Liver (tissue), 9 donors: Measurements from ENCODE around the gene STX2. TPM values are rescaled to one million over a fixed set of nuclear protein-coding genes. Genes with fewer than 3 reads are reported as not detected.

ENCODE experiments used
- DNase-seq: peaks from one replicate; pipeline ENCODE4 v3.0.0-alpha.2; 2017; ENCODE audit warnings: low spot score
- H3K27ac ChIP-seq, 2 donors: one replicate each; pipeline ENCODE4 v1.7.0; 2013; ENCODE audit warnings: inconsistent platforms in 2 of 2, low read length in 2 of 2, control low read depth in 1 of 2, low read depth in 1 of 2, mild to moderate bottlenecking in 1 of 2
- H3K27me3 ChIP-seq, 4 donors: one replicate each; pipeline versions ENCODE4 v1.6.1 to v1.7.0; 2013; ENCODE audit warnings: low read length in 3 of 4, inconsistent platforms in 1 of 4, mild to moderate bottlenecking in 1 of 4, moderate library complexity in 1 of 4; ENCODE audit not compliant: control insufficient read depth in 4 of 4, insufficient read depth in 4 of 4
- H3K36me3 ChIP-seq, 4 donors: one replicate each; pipeline versions ENCODE4 v1.6.1 to v1.7.0; 2013; ENCODE audit warnings: low read length in 3 of 4, mild to moderate bottlenecking in 3 of 4, low read depth in 1 of 4, moderate library complexity in 1 of 4; ENCODE audit not compliant: control insufficient read depth in 4 of 4, insufficient read depth in 3 of 4
- H3K4me1 ChIP-seq, 4 donors: one replicate each; pipeline versions ENCODE4 v1.6.1 to v1.7.0; 2013; ENCODE audit warnings: low read length in 3 of 4, mild to moderate bottlenecking in 3 of 4, moderate library complexity in 1 of 4; ENCODE audit not compliant: control insufficient read depth in 4 of 4, insufficient read depth in 4 of 4
- H3K4me3 ChIP-seq, 3 donors: one replicate each; pipeline versions ENCODE4 v1.6.1 to v1.7.0; 2013; ENCODE audit warnings: low read length in 3 of 3, control low read depth in 1 of 3, low read depth in 1 of 3, mild to moderate bottlenecking in 1 of 3
- H3K9ac ChIP-seq, 2 donors: one replicate each; pipeline ENCODE4 v1.7.0; 2013; ENCODE audit warnings: low read length in 2 of 2, mild to moderate bottlenecking in 2 of 2, moderate library complexity in 2 of 2, control low read depth in 1 of 2, low read depth in 1 of 2
- H3K9me3 ChIP-seq, 4 donors: one replicate each; pipeline versions ENCODE4 v1.6.1 to v1.7.0; 2013; ENCODE audit warnings: low read length in 3 of 4; ENCODE audit not compliant: control insufficient read depth in 4 of 4
- EGR1 ChIP-seq, 2 donors: IDR thresholded peaks; 2 replicates each; pipeline ENCODE4 v1.6.1; 2016 to 2018; ENCODE audit warnings: antibody characterized with exemption in 2 of 2, low read depth in 2 of 2
- FOXA1 ChIP-seq: IDR thresholded peaks from 2 replicates; pipeline ENCODE4 v1.6.1; 2016; ENCODE audit warnings: antibody characterized with exemption
- FOXA2 ChIP-seq: IDR thresholded peaks from 2 replicates; pipeline ENCODE4 v1.6.1; 2016; ENCODE audit warnings: antibody characterized with exemption
- GABPA ChIP-seq, 2 donors: IDR thresholded peaks in 1 of 2; conservative IDR thresholded peaks in 1 of 2; 2 replicates each; pipeline ENCODE4 v1.6.1; 2016; ENCODE audit warnings: antibody characterized with exemption in 2 of 2, mild to moderate bottlenecking in 1 of 2, moderate library complexity in 1 of 2
- HNF4G ChIP-seq: IDR thresholded peaks from 2 replicates; pipeline ENCODE4 v1.6.1; 2016; ENCODE audit warnings: antibody characterized with exemption
- JUND ChIP-seq, 2 donors: IDR thresholded peaks; 2 replicates each; pipeline ENCODE4 v1.6.1; 2016; ENCODE audit warnings: antibody characterized with exemption in 2 of 2
- NR2F2 ChIP-seq: IDR thresholded peaks from 2 replicates; pipeline ENCODE4 v1.6.1; 2016; ENCODE audit warnings: antibody characterized with exemption
- RAD21 ChIP-seq, 2 donors: IDR thresholded peaks; 2 replicates each; pipeline ENCODE4 v1.6.1; 2016; ENCODE audit warnings: antibody characterized with exemption in 2 of 2, mild to moderate bottlenecking in 2 of 2
- RXRA ChIP-seq, 2 donors: IDR thresholded peaks; 2 replicates each; pipeline ENCODE4 v1.6.1; 2017 to 2018; ENCODE audit warnings: antibody characterized with exemption in 2 of 2, mild to moderate bottlenecking in 1 of 2
- SP1 ChIP-seq: IDR thresholded peaks from 2 replicates; pipeline ENCODE4 v1.6.1; 2018; ENCODE audit warnings: antibody characterized with exemption, mild to moderate bottlenecking
- TAF1 ChIP-seq: conservative IDR thresholded peaks from 2 replicates; pipeline ENCODE4 v1.6.1; 2016; ENCODE audit warnings: antibody characterized with exemption, mild to moderate bottlenecking
- YY1 ChIP-seq: IDR thresholded peaks from 2 replicates; pipeline ENCODE4 v1.6.1; 2016; ENCODE audit warnings: antibody characterized with exemption, mild to moderate bottlenecking
- WGBS: extraction: QIAGEN DNeasy Blood & Tissue Kit; methylation state at CpG from one replicate; pipeline ENCODE4 v1.1.7; 2013; 5-methylcytosine and 5-hydroxymethylcytosine counted together
- polyA plus RNA-seq, 2 donors: library from polyadenylated mRNA; stranded (reverse) in 1 of 2; unstranded in 1 of 2; fragments of 200-250 nt in 1 of 2; fragments of >200 nt in 1 of 2; fragmentation: Nextera tagmentation in 1 of 2; extraction: Ambion mirVana in 1 of 2; gene quantifications; one replicate each; pipeline versions ENCODE4 v1.2.1 to v1.2.3, GENCODE V29; 2013 to 2015
- total RNA-seq, 2 donors: library from RNA; depleted of rRNA; stranded (reverse); fragments of >200 nt; gene quantifications; one replicate each; pipeline ENCODE4 v1.2.3, GENCODE V29; 2014
- TF ChIP-seq, protein P1 (sequence below): IDR thresholded peaks from 2 replicates; pipeline ENCODE4 v1.6.1; 2016; ENCODE audit warnings: antibody characterized with exemption
- TF ChIP-seq, protein P2 (sequence below): IDR thresholded peaks from 2 replicates; pipeline ENCODE4 v1.6.1; 2016; ENCODE audit warnings: antibody characterized with exemption, mild to moderate bottlenecking
- TF ChIP-seq, protein P3 (sequence below): fragments of 150-350 bp; IDR thresholded peaks from 2 replicates; pipeline ENCODE4 v1.5.1; 2017; ENCODE audit warnings: improper control_type of control experiment, low read depth, low read length; ENCODE audit not compliant: missing input control
- TF ChIP-seq, protein P4 (sequence below): IDR thresholded peaks from 2 replicates; pipeline ENCODE4 v1.6.1; 2016; ENCODE audit warnings: antibody characterized with exemption
- donor health status: healthy.
- donor health status: healthy.
- donor health status: healthy.
- donor health status: healthy.
- donor health status: healthy.

Gene STX2
- total and polyA plus RNA-seq, 4 donors, result 4.7 to 13.8 (median 8.9) TPM

DNA sequence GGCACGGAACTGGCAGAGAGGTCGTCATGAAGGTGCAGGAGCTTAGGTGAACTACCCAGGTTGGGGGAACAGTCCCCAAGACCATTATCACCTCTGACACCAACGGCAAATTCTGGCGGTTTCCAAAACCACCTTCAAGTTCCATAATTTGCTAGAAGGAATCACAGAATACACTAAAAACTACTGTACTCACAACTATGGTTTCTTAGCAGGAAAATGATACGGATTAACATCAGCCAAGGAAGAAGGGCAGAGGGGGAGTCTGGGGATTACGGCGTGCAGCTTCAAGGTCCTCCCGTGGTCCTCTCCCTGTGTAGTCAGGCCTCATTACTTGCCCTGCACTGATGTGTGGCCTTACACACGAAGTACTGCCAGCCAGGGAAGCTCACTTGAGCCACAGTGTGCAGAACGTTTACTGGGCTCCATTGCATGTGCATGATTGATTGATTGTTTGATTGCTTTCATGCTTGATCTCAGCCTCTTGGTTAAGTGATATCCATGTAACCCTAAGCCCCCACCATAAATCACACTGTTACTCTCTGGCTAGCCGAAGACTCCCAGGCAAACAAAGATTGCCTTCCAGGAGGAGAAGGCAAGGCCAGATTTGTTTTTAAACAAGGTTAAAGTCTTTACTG lies 837 bp upstream of the STX2 start:
- no peaks in the 10 kb centered on the region for H3K9me3 ChIP-seq
- H3K27ac ChIP-seq, result no peak overlapping the region
- peak overlapping the region in 2 of 3 donors; percentile 44 to 95 for H3K4me3 ChIP-seq
- H3K36me3 ChIP-seq, result no peaks in the 10 kb centered on the region
- no peak overlapping the region for H3K9ac ChIP-seq
- H3K27me3 ChIP-seq, result no peaks in the 10 kb centered on the region
- TF ChIP-seq NR2F2, result no peak
- no peak for TF ChIP-seq YY1
- TF ChIP-seq, protein P1, sequence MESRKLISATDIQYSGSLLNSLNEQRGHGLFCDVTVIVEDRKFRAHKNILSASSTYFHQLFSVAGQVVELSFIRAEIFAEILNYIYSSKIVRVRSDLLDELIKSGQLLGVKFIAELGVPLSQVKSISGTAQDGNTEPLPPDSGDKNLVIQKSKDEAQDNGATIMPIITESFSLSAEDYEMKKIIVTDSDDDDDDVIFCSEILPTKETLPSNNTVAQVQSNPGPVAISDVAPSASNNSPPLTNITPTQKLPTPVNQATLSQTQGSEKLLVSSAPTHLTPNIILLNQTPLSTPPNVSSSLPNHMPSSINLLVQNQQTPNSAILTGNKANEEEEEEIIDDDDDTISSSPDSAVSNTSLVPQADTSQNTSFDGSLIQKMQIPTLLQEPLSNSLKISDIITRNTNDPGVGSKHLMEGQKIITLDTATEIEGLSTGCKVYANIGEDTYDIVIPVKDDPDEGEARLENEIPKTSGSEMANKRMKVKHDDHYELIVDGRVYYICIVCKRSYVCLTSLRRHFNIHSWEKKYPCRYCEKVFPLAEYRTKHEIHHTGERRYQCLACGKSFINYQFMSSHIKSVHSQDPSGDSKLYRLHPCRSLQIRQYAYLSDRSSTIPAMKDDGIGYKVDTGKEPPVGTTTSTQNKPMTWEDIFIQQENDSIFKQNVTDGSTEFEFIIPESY, result no peak
- no peak for TF ChIP-seq RAD21 (IDR thresholded peaks at IDR 0.05)
- TF ChIP-seq RXRA (IDR thresholded peaks at IDR 0.05), result no peak
- no peak for TF ChIP-seq HNF4G
- TF ChIP-seq GABPA (IDR thresholded peaks at IDR 0.05 in 1 of 2, conservative IDR thresholded peaks at IDR 0.05 in 1 of 2), result no peak
- no peak for TF ChIP-seq FOXA1
- no peak for TF ChIP-seq JUND (IDR thresholded peaks at IDR 0.05)
- TF ChIP-seq, protein P2, sequence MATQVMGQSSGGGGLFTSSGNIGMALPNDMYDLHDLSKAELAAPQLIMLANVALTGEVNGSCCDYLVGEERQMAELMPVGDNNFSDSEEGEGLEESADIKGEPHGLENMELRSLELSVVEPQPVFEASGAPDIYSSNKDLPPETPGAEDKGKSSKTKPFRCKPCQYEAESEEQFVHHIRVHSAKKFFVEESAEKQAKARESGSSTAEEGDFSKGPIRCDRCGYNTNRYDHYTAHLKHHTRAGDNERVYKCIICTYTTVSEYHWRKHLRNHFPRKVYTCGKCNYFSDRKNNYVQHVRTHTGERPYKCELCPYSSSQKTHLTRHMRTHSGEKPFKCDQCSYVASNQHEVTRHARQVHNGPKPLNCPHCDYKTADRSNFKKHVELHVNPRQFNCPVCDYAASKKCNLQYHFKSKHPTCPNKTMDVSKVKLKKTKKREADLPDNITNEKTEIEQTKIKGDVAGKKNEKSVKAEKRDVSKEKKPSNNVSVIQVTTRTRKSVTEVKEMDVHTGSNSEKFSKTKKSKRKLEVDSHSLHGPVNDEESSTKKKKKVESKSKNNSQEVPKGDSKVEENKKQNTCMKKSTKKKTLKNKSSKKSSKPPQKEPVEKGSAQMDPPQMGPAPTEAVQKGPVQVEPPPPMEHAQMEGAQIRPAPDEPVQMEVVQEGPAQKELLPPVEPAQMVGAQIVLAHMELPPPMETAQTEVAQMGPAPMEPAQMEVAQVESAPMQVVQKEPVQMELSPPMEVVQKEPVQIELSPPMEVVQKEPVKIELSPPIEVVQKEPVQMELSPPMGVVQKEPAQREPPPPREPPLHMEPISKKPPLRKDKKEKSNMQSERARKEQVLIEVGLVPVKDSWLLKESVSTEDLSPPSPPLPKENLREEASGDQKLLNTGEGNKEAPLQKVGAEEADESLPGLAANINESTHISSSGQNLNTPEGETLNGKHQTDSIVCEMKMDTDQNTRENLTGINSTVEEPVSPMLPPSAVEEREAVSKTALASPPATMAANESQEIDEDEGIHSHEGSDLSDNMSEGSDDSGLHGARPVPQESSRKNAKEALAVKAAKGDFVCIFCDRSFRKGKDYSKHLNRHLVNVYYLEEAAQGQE, result no peak
- TF ChIP-seq, protein P3, sequence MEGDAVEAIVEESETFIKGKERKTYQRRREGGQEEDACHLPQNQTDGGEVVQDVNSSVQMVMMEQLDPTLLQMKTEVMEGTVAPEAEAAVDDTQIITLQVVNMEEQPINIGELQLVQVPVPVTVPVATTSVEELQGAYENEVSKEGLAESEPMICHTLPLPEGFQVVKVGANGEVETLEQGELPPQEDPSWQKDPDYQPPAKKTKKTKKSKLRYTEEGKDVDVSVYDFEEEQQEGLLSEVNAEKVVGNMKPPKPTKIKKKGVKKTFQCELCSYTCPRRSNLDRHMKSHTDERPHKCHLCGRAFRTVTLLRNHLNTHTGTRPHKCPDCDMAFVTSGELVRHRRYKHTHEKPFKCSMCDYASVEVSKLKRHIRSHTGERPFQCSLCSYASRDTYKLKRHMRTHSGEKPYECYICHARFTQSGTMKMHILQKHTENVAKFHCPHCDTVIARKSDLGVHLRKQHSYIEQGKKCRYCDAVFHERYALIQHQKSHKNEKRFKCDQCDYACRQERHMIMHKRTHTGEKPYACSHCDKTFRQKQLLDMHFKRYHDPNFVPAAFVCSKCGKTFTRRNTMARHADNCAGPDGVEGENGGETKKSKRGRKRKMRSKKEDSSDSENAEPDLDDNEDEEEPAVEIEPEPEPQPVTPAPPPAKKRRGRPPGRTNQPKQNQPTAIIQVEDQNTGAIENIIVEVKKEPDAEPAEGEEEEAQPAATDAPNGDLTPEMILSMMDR, result no peak
- no peak for TF ChIP-seq SP1
- no peak for TF ChIP-seq EGR1 (IDR thresholded peaks at IDR 0.05; ENCODE audit: low read depth in 2 of 2)
- no peak for TF ChIP-seq FOXA2
- TF ChIP-seq, protein P4, sequence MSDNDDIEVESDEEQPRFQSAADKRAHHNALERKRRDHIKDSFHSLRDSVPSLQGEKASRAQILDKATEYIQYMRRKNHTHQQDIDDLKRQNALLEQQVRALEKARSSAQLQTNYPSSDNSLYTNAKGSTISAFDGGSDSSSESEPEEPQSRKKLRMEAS, result no peak
- TF ChIP-seq TAF1, result no peak
- peaks cover 3 to 19% (median 13%) of the 10 kb centered on the region in 4 donors for H3K4me1 ChIP-seq
- DNase-seq, result no peak
- 75% methylated on average over 11 of the region's 11 CpGs for WGBS
